ENCODE measurements around the gene PKIG. TPM values are rescaled to one million over a fixed set of nuclear protein-coding genes. Genes with fewer than 3 reads are reported as not detected.

PKIG gene
- total RNA-seq, 2 donors from 2014 or later = 24.4 to 46.1 TPM

GRCh38 chr20:44633187-44633810, 50.9 kb downstream of the PKIG start:
- no peaks in the 10 kb centered on the region for H3K9me3 ChIP-seq
- TF ChIP-seq CTCF (IDR thresholded peaks at IDR 0.05) = no peak
- H3K4me3 ChIP-seq = no peak overlapping the region
- intact Hi-C loops (cut with DNase I) = no loop called here
- no peak overlapping the region for H3K9ac ChIP-seq (ENCODE audit: low read depth in 2 of 2, low read length in 2 of 2)
- no peaks in the 10 kb centered on the region for H3K27me3 ChIP-seq
- no peak overlapping the region for H3K27ac ChIP-seq
- no peak for DNase-seq
- no peaks in the 10 kb centered on the region for H3K36me3 ChIP-seq
- H3K4me1 ChIP-seq = no peaks in the 10 kb centered on the region

GRCh38 chr20:44633872-44634600, 51.7 kb downstream of the PKIG start:
- Histone ChIP-seq H3K27me3 (no peaks in the 10 kb centered on the region), H3K4me3 (no peak overlapping the region), H3K36me3 (no peaks in the 10 kb centered on the region), H3K4me1 (no peaks in the 10 kb centered on the region), H3K27ac (no peak overlapping the region), H3K9me3 (no peaks in the 10 kb centered on the region), H3K9ac (ENCODE audit: low read depth in 2 of 2, low read length in 2 of 2) (no peak overlapping the region)
- no peak for DNase-seq
- intact Hi-C loops (cut with DNase I) = no loop called here
- TF ChIP-seq CTCF (IDR thresholded peaks at IDR 0.05) = no peak

GRCh38 chr20:44635877-44636276, 53.5 kb downstream of the PKIG start:
- no peak for TF ChIP-seq CTCF (IDR thresholded peaks at IDR 0.05)
- H3K36me3 ChIP-seq = no peaks in the 10 kb centered on the region
- no peak for DNase-seq
- no peak overlapping the region for H3K4me3 ChIP-seq
- H3K9ac ChIP-seq (ENCODE audit: low read depth in 2 of 2, low read length in 2 of 2) = no peak overlapping the region
- H3K27ac ChIP-seq = no peak overlapping the region
- no peaks in the 10 kb centered on the region for H3K9me3 ChIP-seq
- H3K4me1 ChIP-seq = no peaks in the 10 kb centered on the region
- intact Hi-C loops (cut with DNase I) = no loop called here
- no peaks in the 10 kb centered on the region for H3K27me3 ChIP-seq

GRCh38 chr20:44637042-44637441, 54.7 kb downstream of the PKIG start:
- Histone ChIP-seq H3K36me3 (no peaks in the 10 kb centered on the region), H3K27ac (no peak overlapping the region), H3K27me3 (no peaks in the 10 kb centered on the region), H3K4me3 (no peak overlapping the region), H3K9ac (ENCODE audit: low read depth in 2 of 2, low read length in 2 of 2) (no peak overlapping the region), H3K4me1 (peaks cover 2% of the 10 kb centered on the region), H3K9me3 (no peaks in the 10 kb centered on the region)
- intact Hi-C loops (cut with DNase I) = no loop called here
- no peak for DNase-seq
- no peak for TF ChIP-seq CTCF (IDR thresholded peaks at IDR 0.05)

- H3K9ac ChIP-seq (ENCODE audit: low read depth in 2 of 2, low read length in 2 of 2) = no peak overlapping the region
- peaks cover 9% of the 10 kb centered on the region for H3K4me1 ChIP-seq
- no peak overlapping the region for H3K4me3 ChIP-seq
- H3K27ac ChIP-seq = no peak overlapping the region
- H3K9me3 ChIP-seq = no peaks in the 10 kb centered on the region
- no peak for TF ChIP-seq CTCF (IDR thresholded peaks at IDR 0.05)
- H3K27me3 ChIP-seq = no peaks in the 10 kb centered on the region
- H3K36me3 ChIP-seq = no peaks in the 10 kb centered on the region
- no peak for DNase-seq
- intact Hi-C loops (cut with DNase I) = no loop called here
Measured at GRCh38 chr20:44637522-44638372, 55.4 kb downstream of the PKIG start.

Data from colonic mucosa (tissue), 4 donors.